ENCODE measurements around the gene CCDC127. TPM values are rescaled to one million over a fixed set of nuclear protein-coding genes. Genes with fewer than 3 reads are reported as not detected.
"Not testable (repeated sequence)": the region's sequence is repeated elsewhere in the genome, so short reads cannot be mapped to it uniquely, and the experiment has no call there.

Gene CCDC127
- total RNA-seq, 2 donors from 2014 or later, result 5.6 to 7.1 TPM

GRCh38 chr5:234450-234849 is 16.5 kb upstream of the CCDC127 start:
- H3K27me3 ChIP-seq, result no peaks in the 10 kb centered on the region
- TF ChIP-seq, protein P1, sequence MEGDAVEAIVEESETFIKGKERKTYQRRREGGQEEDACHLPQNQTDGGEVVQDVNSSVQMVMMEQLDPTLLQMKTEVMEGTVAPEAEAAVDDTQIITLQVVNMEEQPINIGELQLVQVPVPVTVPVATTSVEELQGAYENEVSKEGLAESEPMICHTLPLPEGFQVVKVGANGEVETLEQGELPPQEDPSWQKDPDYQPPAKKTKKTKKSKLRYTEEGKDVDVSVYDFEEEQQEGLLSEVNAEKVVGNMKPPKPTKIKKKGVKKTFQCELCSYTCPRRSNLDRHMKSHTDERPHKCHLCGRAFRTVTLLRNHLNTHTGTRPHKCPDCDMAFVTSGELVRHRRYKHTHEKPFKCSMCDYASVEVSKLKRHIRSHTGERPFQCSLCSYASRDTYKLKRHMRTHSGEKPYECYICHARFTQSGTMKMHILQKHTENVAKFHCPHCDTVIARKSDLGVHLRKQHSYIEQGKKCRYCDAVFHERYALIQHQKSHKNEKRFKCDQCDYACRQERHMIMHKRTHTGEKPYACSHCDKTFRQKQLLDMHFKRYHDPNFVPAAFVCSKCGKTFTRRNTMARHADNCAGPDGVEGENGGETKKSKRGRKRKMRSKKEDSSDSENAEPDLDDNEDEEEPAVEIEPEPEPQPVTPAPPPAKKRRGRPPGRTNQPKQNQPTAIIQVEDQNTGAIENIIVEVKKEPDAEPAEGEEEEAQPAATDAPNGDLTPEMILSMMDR (IDR thresholded peaks at IDR 0.05), result no peak
- H3K36me3 ChIP-seq, result peaks cover 80% of the 10 kb centered on the region
- no peak overlapping the region for H3K4me3 ChIP-seq
- H3K27ac ChIP-seq, result no peak overlapping the region
- no peaks in the 10 kb centered on the region for H3K9me3 ChIP-seq
- no peaks in the 10 kb centered on the region for H3K4me1 ChIP-seq
- DNase-seq (ENCODE audit: low spot score), result no peak

GRCh38 chr5:233426-233825 is 15.5 kb upstream of the CCDC127 start:
- H3K36me3 ChIP-seq, result peaks cover 83% of the 10 kb centered on the region

DNA sequence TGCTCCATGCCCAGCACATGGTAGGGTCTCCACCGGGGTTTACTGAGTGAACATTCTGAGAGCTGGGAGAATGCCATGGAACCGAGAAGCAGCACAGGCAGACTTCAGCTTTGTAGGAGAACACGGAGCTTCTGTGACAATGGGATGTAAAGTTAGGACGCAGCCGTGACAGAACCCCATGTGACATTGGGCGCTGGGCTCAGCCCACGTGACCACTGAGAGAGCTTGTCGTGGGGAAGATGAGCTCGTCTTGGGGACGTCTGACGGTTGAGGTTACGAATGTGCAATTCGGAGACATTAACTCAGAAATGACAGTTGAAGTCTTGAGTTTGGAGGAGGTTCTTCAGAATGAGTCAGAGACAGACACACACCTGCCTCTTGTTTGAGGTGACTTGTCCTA is 13.7 kb upstream of the CCDC127 start:
- no peak overlapping the region for H3K27ac ChIP-seq
- DNase-seq (ENCODE audit: low spot score), result no peak
- no peaks in the 10 kb centered on the region for H3K27me3 ChIP-seq
- H3K9me3 ChIP-seq, result no peaks in the 10 kb centered on the region
- no peak overlapping the region for H3K4me3 ChIP-seq
- H3K4me1 ChIP-seq, result no peaks in the 10 kb centered on the region
- peaks cover 94% of the 10 kb centered on the region for H3K36me3 ChIP-seq
- TF ChIP-seq, protein P1 (IDR thresholded peaks at IDR 0.05), result no peak

More at GRCh38 chr5:233426-233825, 15.5 kb upstream of the CCDC127 start:
- not testable (repeated sequence) for DNase-seq (ENCODE audit: low spot score); H3K27ac ChIP-seq; H3K9me3 ChIP-seq; H3K4me1 ChIP-seq; H3K27me3 ChIP-seq; H3K4me3 ChIP-seq

DNA sequence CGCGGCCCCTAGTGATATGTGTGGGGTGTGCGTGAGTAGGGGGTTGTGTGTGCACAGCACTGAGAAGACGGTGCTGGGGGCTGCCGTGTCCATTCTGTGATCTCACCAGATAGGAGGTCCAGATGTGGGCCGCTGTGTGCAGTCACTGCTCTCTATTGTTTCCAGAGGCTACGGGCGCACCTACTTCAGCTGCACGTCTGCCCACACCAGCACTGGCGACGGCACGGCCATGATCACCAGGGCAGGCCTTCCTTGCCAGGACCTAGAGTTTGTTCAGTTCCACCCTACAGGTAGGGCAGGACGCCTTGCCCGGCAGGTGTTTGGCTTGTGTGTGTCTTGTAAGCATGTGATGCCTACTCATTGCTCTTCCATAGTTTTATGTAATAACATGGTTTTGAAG is 12.8 kb upstream of the CCDC127 start:
- TF ChIP-seq, protein P1 (IDR thresholded peaks at IDR 0.05), result no peak
- Histone ChIP-seq H3K27me3 (no peaks in the 10 kb centered on the region), H3K4me3 (no peak overlapping the region), H3K4me1 (no peaks in the 10 kb centered on the region), H3K27ac (no peak overlapping the region), H3K36me3 (peaks cover 96% of the 10 kb centered on the region), H3K9me3 (no peaks in the 10 kb centered on the region)
- DNase-seq (ENCODE audit: low spot score), result no peak

- no peaks in the 10 kb centered on the region for H3K27me3 ChIP-seq
- DNase-seq (ENCODE audit: low spot score), result no peak
- H3K9me3 ChIP-seq, result no peaks in the 10 kb centered on the region
- H3K4me3 ChIP-seq, result no peak overlapping the region
- H3K36me3 ChIP-seq, result peaks cover 97% of the 10 kb centered on the region
- H3K27ac ChIP-seq, result no peak overlapping the region
- TF ChIP-seq, protein P1 (IDR thresholded peaks at IDR 0.05), result no peak
- H3K4me1 ChIP-seq, result peaks cover 0 to 4% of the 10 kb centered on the region in 2 donors
These were observed 10.9 kb upstream of the CCDC127 start for GRCh38 chr5:228886-229285.

GRCh38 chr5:227375-227774 is 9.4 kb upstream of the CCDC127 start:
- not testable (repeated sequence) for DNase-seq (ENCODE audit: low spot score); H3K27me3 ChIP-seq; H3K27ac ChIP-seq; H3K4me3 ChIP-seq; H3K9me3 ChIP-seq
- peaks cover 0 to 16% of the 10 kb centered on the region in 2 donors for H3K4me1 ChIP-seq
- peaks cover 88% of the 10 kb centered on the region for H3K36me3 ChIP-seq

- no peaks in the 10 kb centered on the region for H3K27me3 ChIP-seq
- H3K27ac ChIP-seq, result no peak overlapping the region
- no peak for DNase-seq (ENCODE audit: low spot score)
- TF ChIP-seq, protein P1 (IDR thresholded peaks at IDR 0.05), result no peak
- peaks cover 68% of the 10 kb centered on the region for H3K36me3 ChIP-seq
- H3K9me3 ChIP-seq, result no peaks in the 10 kb centered on the region
- no peak overlapping the region for H3K4me3 ChIP-seq
- H3K4me1 ChIP-seq, result peaks cover 0 to 33% of the 10 kb centered on the region in 2 donors
These were observed 7.4 kb upstream of the CCDC127 start for GRCh38 chr5:225334-225733.

Data from right atrium auricular region (tissue), 2 donors.